AG10803 (cell line): ENCODE results near the gene PWWP2B.

Experiments used
- DNase-seq: peaks from one replicate; pipeline ENCODE4 v3.0.0; 2010; ENCODE audit warnings: low read depth
- H3K4me3 ChIP-seq: 2 replicates; pipeline ENCODE4 v1.5.1; 2011; ENCODE audit warnings: mild to moderate bottlenecking, low read length, control low read depth
- CTCF ChIP-seq: conservative IDR thresholded peaks from 2 replicates; pipeline ENCODE4 v1.5.1; 2011; ENCODE audit warnings: mild to moderate bottlenecking, low read length, control low read depth, inconsistent platforms

PWWP2B gene

GRCh38 chr10:132401401-132402118, 4.6 kb downstream of the PWWP2B start:
- TF ChIP-seq CTCF: no peak
- no peak overlapping the region for H3K4me3 ChIP-seq
- DNase-seq: no peak

GRCh38 chr10:132402781-132403241, 5.8 kb downstream of the PWWP2B start:
- H3K4me3 ChIP-seq: no peak overlapping the region
- DNase-seq: no peak
- TF ChIP-seq CTCF: no peak

GRCh38 chr10:132403511-132404168, 6.6 kb downstream of the PWWP2B start:
- no peak for TF ChIP-seq CTCF
- no peak overlapping the region for H3K4me3 ChIP-seq
- DNase-seq: no peak

- no peak for DNase-seq
These were observed 7.3 kb downstream of the PWWP2B start for GRCh38 chr10:132404169-132404880.

GRCh38 chr10:132404911-132405462, 8.0 kb downstream of the PWWP2B start:
- no peak for DNase-seq
- H3K4me3 ChIP-seq: no peak overlapping the region
- TF ChIP-seq CTCF: no peak

More at GRCh38 chr10:132404169-132404880, 7.3 kb downstream of the PWWP2B start:
- H3K4me3 ChIP-seq: no peak overlapping the region
- no peak for TF ChIP-seq CTCF

- TF ChIP-seq CTCF: no peak
These were observed 8.5 kb downstream of the PWWP2B start for GRCh38 chr10:132405463-132405991.

More at GRCh38 chr10:132405463-132405991, 8.5 kb downstream of the PWWP2B start:
- DNase-seq: no peak
- H3K4me3 ChIP-seq: no peak overlapping the region
